Raji (cell line): ENCODE results near the gene ZNF524.

ENCODE experiments used
- POLR2A ChIP-seq: IDR thresholded peaks from 2 replicates; pipeline ENCODE4 v1.6.1; 2011; ENCODE audit warnings: low read depth, low read length, control low read depth; ENCODE audit not compliant: insufficient read depth

The ZNF524 gene

GRCh38 chr19:55599842-55600661 is at the start of gene ZNF524:
Gene ZNF524 (plus strand): TSS chr19:55600288. CDS start chr19:55602113, 1,825 bp downstream.
- TF ChIP-seq POLR2A = peak; percentile 43

DNA sequence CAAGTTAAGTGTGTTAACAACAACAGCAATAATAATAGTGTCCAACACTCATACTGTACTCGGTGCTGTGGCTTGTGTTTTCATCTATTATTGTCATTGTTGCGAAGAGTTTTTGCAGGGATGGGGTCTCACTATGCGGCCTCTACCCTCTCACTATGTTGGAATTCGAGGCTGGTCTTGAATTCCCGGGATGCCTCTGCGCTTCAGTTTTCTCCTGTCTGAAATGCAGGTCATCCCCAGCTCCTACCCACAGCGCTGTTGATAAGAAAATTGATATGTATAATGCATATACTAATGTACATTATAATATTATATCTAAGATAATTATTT is 49.8 kb upstream of the ZNF524 start:
- TF ChIP-seq POLR2A = no peak

- no peak for TF ChIP-seq POLR2A
These were observed 47.9 kb upstream of the ZNF524 start for GRCh38 chr19:55552206-55552605.

- TF ChIP-seq POLR2A = no peak
These were observed 47.5 kb upstream of the ZNF524 start for GRCh38 chr19:55552620-55553019.

DNA sequence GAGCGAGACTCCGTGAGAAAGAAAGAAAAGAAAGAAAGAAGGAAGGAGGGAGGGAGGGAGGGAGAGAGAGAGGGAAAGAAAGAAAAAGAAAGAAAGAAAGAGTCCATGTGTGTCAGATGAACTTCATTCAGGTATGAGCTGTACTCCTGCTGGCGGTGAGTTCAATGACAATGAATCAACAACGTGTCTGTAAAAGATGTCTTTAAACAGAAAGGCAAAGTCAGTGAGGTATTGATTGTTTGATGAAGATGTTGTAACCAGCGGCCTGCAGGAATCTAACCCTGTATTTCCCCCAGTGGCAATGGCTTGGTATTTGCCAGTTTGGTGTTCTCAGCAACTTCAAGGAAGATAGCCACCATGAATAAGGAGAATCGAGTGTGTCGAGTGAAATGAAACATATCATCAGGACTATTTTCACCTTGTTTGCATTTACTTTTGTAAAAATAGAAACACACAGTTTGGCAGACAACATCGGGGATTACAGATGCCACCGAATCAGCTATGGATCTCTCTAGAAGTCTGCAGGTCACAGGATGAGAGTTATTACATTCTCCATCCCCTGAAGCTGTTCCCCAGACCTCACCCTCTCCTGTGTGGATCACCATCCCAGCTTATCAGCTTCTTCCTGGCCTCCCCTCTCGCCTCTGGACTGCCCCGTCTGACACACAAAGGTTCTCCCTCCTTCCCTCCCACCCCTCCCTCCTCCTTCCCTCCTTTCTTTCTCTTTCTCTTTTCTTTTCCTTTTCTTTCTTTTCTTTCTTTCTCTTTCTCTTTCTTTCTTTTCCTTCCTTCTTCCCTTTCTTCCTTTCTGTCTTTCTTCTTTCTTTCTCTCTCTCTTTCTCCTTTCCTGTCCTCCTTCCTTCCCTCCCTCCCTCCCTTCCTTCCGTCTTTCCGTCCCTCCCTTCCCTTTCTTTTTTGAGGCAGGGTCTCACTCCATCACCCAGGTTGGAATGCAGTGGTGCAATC is 46.6 kb upstream of the ZNF524 start:
- TF ChIP-seq POLR2A = no peak

GRCh38 chr19:55554302-55554701 is 45.8 kb upstream of the ZNF524 start:
- TF ChIP-seq POLR2A = no peak

- no peak for TF ChIP-seq POLR2A
These were observed 45.3 kb upstream of the ZNF524 start for GRCh38 chr19:55554741-55555152.

DNA sequence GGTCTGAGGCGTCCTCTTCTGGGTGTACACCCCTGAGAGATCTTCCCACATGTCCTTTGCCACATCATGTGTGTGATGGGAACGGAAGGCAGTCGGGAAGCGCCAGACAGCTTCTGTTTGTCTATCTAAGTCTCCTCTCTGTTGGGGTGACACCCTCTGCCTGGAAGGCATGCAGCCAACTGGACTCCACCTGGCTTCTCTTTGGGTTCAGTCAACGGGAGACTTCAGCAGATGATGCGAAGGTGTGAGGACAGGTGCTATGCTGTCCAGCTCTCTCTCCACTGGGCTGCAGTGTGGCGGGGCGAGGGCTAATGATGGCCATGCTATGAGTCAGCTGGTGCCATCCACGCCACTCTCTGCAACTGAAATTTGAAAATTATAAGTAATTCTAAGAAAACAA is 40.4 kb upstream of the ZNF524 start:
- no peak for TF ChIP-seq POLR2A

GRCh38 chr19:55563261-55563690 is 36.8 kb upstream of the ZNF524 start:
- TF ChIP-seq POLR2A = no peak

GRCh38 chr19:55566823-55567222 is 33.3 kb upstream of the ZNF524 start:
- TF ChIP-seq POLR2A = no peak

- TF ChIP-seq POLR2A = no peak
These were observed 32.3 kb upstream of the ZNF524 start for GRCh38 chr19:55567708-55568328.

GRCh38 chr19:55576746-55577145 is 23.3 kb upstream of the ZNF524 start:
- no peak for TF ChIP-seq POLR2A

- no peak for TF ChIP-seq POLR2A
These were observed 21.9 kb upstream of the ZNF524 start for GRCh38 chr19:55578031-55578760.
